Measurements from ENCODE around the gene C17orf67.

The C17orf67 gene

GRCh38 chr17:56833809-56834379, at the start of gene C17orf67, which contains the start of gene DGKE:
TSS of gene C17orf67 (minus strand) at chr17:56833920. CDS start at chr17:56815810, 18,110 bp downstream.
TSS of gene DGKE (plus strand) at chr17:56834151. CDS start at chr17:56834796, 645 bp downstream.
- DNase-seq, result peak in 50 of 51 donors; percentile 56 to 99 (median 94)

GRCh38 chr17:56881685-56882295, 48.1 kb upstream of the C17orf67 start:
- no peak for DNase-seq

GRCh38 chr17:56880571-56880970, 46.9 kb upstream of the C17orf67 start:
- DNase-seq, result no peak

GRCh38 chr17:56880133-56880532, 46.4 kb upstream of the C17orf67 start:
- no peak for DNase-seq

- no peak for DNase-seq
Observed at GRCh38 chr17:56879280-56879679, 45.6 kb upstream of the C17orf67 start.

- DNase-seq, result no peak
Observed at GRCh38 chr17:56876766-56877179, 43.1 kb upstream of the C17orf67 start.

GRCh38 chr17:56870081-56870651, 36.4 kb upstream of the C17orf67 start:
- no peak for DNase-seq

GRCh38 chr17:56868716-56869115, 35.0 kb upstream of the C17orf67 start:
- DNase-seq, result no peak

GRCh38 chr17:56867948-56868376, 34.2 kb upstream of the C17orf67 start:
- no peak for DNase-seq

- DNase-seq, result no peak
Observed at GRCh38 chr17:56866496-56866895, 32.8 kb upstream of the C17orf67 start.

- DNase-seq, result no peak
Observed at GRCh38 chr17:56866076-56866475, 32.4 kb upstream of the C17orf67 start.

- DNase-seq, result no peak
Observed at GRCh38 chr17:56863974-56864373, 30.3 kb upstream of the C17orf67 start.

- DNase-seq, result no peak
Observed at GRCh38 chr17:56861899-56862298, 28.2 kb upstream of the C17orf67 start.

- no peak for DNase-seq
Observed at GRCh38 chr17:56851008-56851407, 17.3 kb upstream of the C17orf67 start.

- no peak for DNase-seq
Observed at GRCh38 chr17:56850591-56850990, 16.9 kb upstream of the C17orf67 start.

- DNase-seq, result no peak
Observed at GRCh38 chr17:56849131-56849530, 15.4 kb upstream of the C17orf67 start.

- DNase-seq, result no peak
Observed at GRCh38 chr17:56847106-56847505, 13.4 kb upstream of the C17orf67 start.

GRCh38 chr17:56845934-56846333, 12.2 kb upstream of the C17orf67 start:
- DNase-seq, result no peak

- DNase-seq, result no peak
Observed at GRCh38 chr17:56842577-56842976, 8.9 kb upstream of the C17orf67 start.

GRCh38 chr17:56838687-56839086, 5.0 kb upstream of the C17orf67 start:
- no peak for DNase-seq

GRCh38 chr17:56835264-56835585, 1.5 kb upstream of the C17orf67 start:
- DNase-seq, result no peak

GRCh38 chr17:56834380-56835263, 902 bp upstream of the C17orf67 start:
- peak in 34 of 51 donors; percentile 9 to 72 (median 38) for DNase-seq

All from hypothalamus (tissue), 51 donors.